Measurements from ENCODE around the gene IRF4. TPM values are rescaled to one million over a fixed set of nuclear protein-coding genes. Genes with fewer than 3 reads are reported as not detected.

IRF4 gene
- total RNA-seq, 1 donor from 2014 or later = 0.05 TPM

- no peak for TF ChIP-seq CTCF (IDR thresholded peaks at IDR 0.05)
- Mint-ChIP-seq H3K27me3 (ENCODE audit: low read depth) (peaks cover 71% of the 10 kb centered on the region), H3K9me3 (ENCODE audit: low read depth) (no peaks in the 10 kb centered on the region), H3K36me3 (ENCODE audit: low read depth) (peaks cover 7% of the 10 kb centered on the region), H3K4me1 (ENCODE audit: low read depth) (peaks cover 23% of the 10 kb centered on the region), H3K27ac (ENCODE audit: unreplicated experiment) (no peak overlapping the region), H3K4me3 (ENCODE audit: unreplicated experiment) (peak overlapping the region; percentile 50)
- DNase-seq (ENCODE audit: low spot score) = no peak
Measured at GRCh38 chr6:392441-393390, 1.2 kb downstream of the IRF4 start.

- Mint-ChIP-seq H3K9me3 (ENCODE audit: low read depth) (no peaks in the 10 kb centered on the region), H3K4me1 (ENCODE audit: low read depth) (peaks cover 23% of the 10 kb centered on the region), H3K36me3 (ENCODE audit: low read depth) (peaks cover 7% of the 10 kb centered on the region), H3K4me3 (ENCODE audit: unreplicated experiment) (peak overlapping the region; percentile 72), H3K27me3 (ENCODE audit: low read depth) (peaks cover 71% of the 10 kb centered on the region), H3K27ac (ENCODE audit: unreplicated experiment) (no peak overlapping the region)
- DNase-seq (ENCODE audit: low spot score) = no peak
- no peak for TF ChIP-seq CTCF (IDR thresholded peaks at IDR 0.05)
Measured at GRCh38 chr6:393391-394221, 2.1 kb downstream of the IRF4 start.

- Mint-ChIP-seq H3K4me1 (ENCODE audit: low read depth) (peaks cover 23% of the 10 kb centered on the region), H3K9me3 (ENCODE audit: low read depth) (no peaks in the 10 kb centered on the region), H3K27ac (ENCODE audit: unreplicated experiment) (no peak overlapping the region), H3K36me3 (ENCODE audit: low read depth) (peaks cover 7% of the 10 kb centered on the region), H3K4me3 (ENCODE audit: unreplicated experiment) (no peak overlapping the region), H3K27me3 (ENCODE audit: low read depth) (peaks cover 69% of the 10 kb centered on the region)
- DNase-seq (ENCODE audit: low spot score) = no peak
- no peak for TF ChIP-seq CTCF (IDR thresholded peaks at IDR 0.05)
Measured at GRCh38 chr6:394641-395289, 3.2 kb downstream of the IRF4 start.

GRCh38 chr6:395432-396125, 4.0 kb downstream of the IRF4 start:
- DNase-seq (ENCODE audit: low spot score) = no peak
- Mint-ChIP-seq H3K27me3 (ENCODE audit: low read depth) (peaks cover 69% of the 10 kb centered on the region), H3K27ac (ENCODE audit: unreplicated experiment) (no peak overlapping the region), H3K4me3 (ENCODE audit: unreplicated experiment) (no peak overlapping the region), H3K4me1 (ENCODE audit: low read depth) (peaks cover 23% of the 10 kb centered on the region), H3K9me3 (ENCODE audit: low read depth) (no peaks in the 10 kb centered on the region), H3K36me3 (ENCODE audit: low read depth) (peaks cover 7% of the 10 kb centered on the region)
- TF ChIP-seq CTCF (IDR thresholded peaks at IDR 0.05) = no peak

Data from chondrocyte (in vitro differentiated cells).